ENCODE measurements around the gene SLC39A1. TPM values are rescaled to one million over a fixed set of nuclear protein-coding genes. Genes with fewer than 3 reads are reported as not detected.

Gene SLC39A1
- total and polyA plus RNA-seq, 2 of the 8 experiments (the other 6 are each of a cell fraction or from before 2014, with no cell fraction given), result 238 to 337 TPM

- Histone ChIP-seq H3K79me1 (ENCODE audit: low read depth, low read length) (peaks cover 13% of the 10 kb centered on the region), H2BK12ac (ENCODE audit: low read depth, low read length) (no peak overlapping the region), H3K36me3 (ENCODE audit: control insufficient read depth in 2 of 4, insufficient read depth in 4 of 4, low read length in 3 of 4) (peaks cover 0 to 8% (median 0%) of the 10 kb centered on the region in 4 experiments; a peak in 4 of 8 replicates), H4K91ac (replicated peaks; ENCODE audit: insufficient read length, low read length) (no peak overlapping the region), H3K4me3 (ENCODE audit: extremely low read depth in 1 of 4, insufficient read depth in 2 of 4, low read depth in 3 of 4, low read length in 4 of 4) (no peak overlapping the region), H4K20me1 (replicated peaks in 1 of 2; ENCODE audit: control insufficient read depth in 1 of 2, insufficient read depth in 2 of 2, low read length in 2 of 2) (peaks cover 31 to 34% of the 10 kb centered on the region in 2 experiments), H2BK120ac (replicated peaks; ENCODE audit: low read depth, low read length) (no peak overlapping the region), H4K5ac (ENCODE audit: insufficient read length, low read depth, low read length) (no peak overlapping the region), H3K9me3 (ENCODE audit: insufficient read depth in 2 of 2, low read depth in 1 of 2, low read length in 1 of 2) (no peaks in the 10 kb centered on the region), H3K79me2 (ENCODE audit: control insufficient read depth in 1 of 2, insufficient read depth in 2 of 2, low read length in 2 of 2) (peaks cover 45 to 95% of the 10 kb centered on the region in 2 experiments), H2AK5ac (ENCODE audit: low read depth, low read length) (no peak overlapping the region), H3K23me2 (ENCODE audit: low read depth, low read length) (peaks cover 6% of the 10 kb centered on the region), H3K18ac (ENCODE audit: extremely low read depth, low read length) (no peak overlapping the region), H3K14ac (ENCODE audit: insufficient read length) (no peak overlapping the region), H3K4ac (replicated peaks; ENCODE audit: insufficient read length, low read depth, low read length) (no peak overlapping the region), H3K27me3 (replicated peaks in 1 of 4; ENCODE audit: control insufficient read depth in 3 of 4, extremely low read depth in 1 of 4, insufficient read depth in 3 of 4, low read length in 3 of 4) (no peaks in the 10 kb centered on the region), H4K8ac (ENCODE audit: extremely low read depth, insufficient read depth, low read length) (no peak overlapping the region), H2BK20ac (ENCODE audit: low read length) (no peak overlapping the region), H3K27ac (ENCODE audit: low read depth, low read length) (no peak overlapping the region), H3K4me1 (replicated peaks in 1 of 4; ENCODE audit: control insufficient read depth in 3 of 4, insufficient read depth in 4 of 4, low read length in 3 of 4) (peaks cover 5 to 14% (median 11%) of the 10 kb centered on the region in 4 experiments; a peak in 6 of 7 replicates), H3K4me2 (ENCODE audit: insufficient read depth in 1 of 2, low read depth in 2 of 2, low read length in 2 of 2) (no peak overlapping the region), H3K23ac (ENCODE audit: insufficient read length) (no peak overlapping the region), H2BK5ac (ENCODE audit: low read depth, low read length) (no peak overlapping the region), H2AFZ (ENCODE audit: low read length) (no peak overlapping the region), H2BK15ac (ENCODE audit: low read length) (no peak overlapping the region), H3K9ac (replicated peaks in 1 of 4; ENCODE audit: extremely low read depth in 1 of 4, low read depth in 3 of 4, low read length in 3 of 4) (no peak overlapping the region), H3K56ac (replicated peaks; ENCODE audit: insufficient read length, low read depth, low read length) (no peak overlapping the region)
- FAIRE-seq (no peak), DNase-seq (ENCODE audit: low read depth in 1 of 2, low spot score in 2 of 2) (no peak)
- ChIA-PET CTCF (ENCODE audit: partially characterized antibody) (interaction anchor here (0.7 to 1.2 kb wide), 2 partner anchors 120 to 151 kb away, joined by 3 to 4 read pairs; no protein-coding TSS in a partner anchor), POLR2A (ENCODE audit: partially characterized antibody) (interaction anchor here (0.7 to 1.5 kb wide), 3 partner anchors 9 to 285 kb away, joined by 3 read pairs; no protein-coding TSS in a partner anchor)
- 94% methylated on average over 4 of the region's 4 CpGs; no CpG with 5 or more reads in 1 of the 2 experiments for WGBS, 2 experiments (ENCODE audit: extremely low coverage in 1 of 2, insufficient coverage in 1 of 2, insufficient read length in 1 of 2, insufficient replicate concordance in 2 of 2, low coverage in 1 of 2, low lambda C conversion rate in 2 of 2, missing lambda C conversion rate in 1 of 2)
- TF ChIP-seq SP1 (IDR thresholded peaks at IDR 0.05; ENCODE audit: low read depth, low read length) (no peak), KDM1A (IDR thresholded peaks at IDR 0.05; ENCODE audit: borderline replicate concordance, low read length) (no peak), PHF8 (conservative IDR thresholded peaks at IDR 0.05; ENCODE audit: low read depth, low read length) (no peak), HDAC6 (IDR thresholded peaks at IDR 0.05; ENCODE audit: low read depth, low read length) (no peak), ASH2L (IDR thresholded peaks at IDR 0.05; ENCODE audit: low read length) (no peak)
Observed at GRCh38 chr1:153916297-153916696, 47.0 kb downstream of the SLC39A1 start.
